IPS DF 4.7 (cell line): ENCODE measurements around the gene CHN2.

Experiments
- DNase-seq: peaks from one replicate; pipeline ENCODE4 v3.0.0-alpha.2; 2013; ENCODE audit warnings: low spot score; ENCODE audit errors: extremely low read depth

The CHN2 gene

GRCh38 chr7:29463504-29464158 lies 269.1 kb downstream of the CHN2 start:
- no peak for DNase-seq

- DNase-seq: no peak
These were observed 270.2 kb downstream of the CHN2 start for GRCh38 chr7:29464753-29465152.

GRCh38 chr7:29467193-29467926 lies 272.8 kb downstream of the CHN2 start:
- no peak for DNase-seq

GRCh38 chr7:29468196-29468595 lies 273.6 kb downstream of the CHN2 start:
- DNase-seq: no peak

- no peak for DNase-seq
These were observed 274.7 kb downstream of the CHN2 start for GRCh38 chr7:29469281-29469680.

GRCh38 chr7:29469976-29470557 lies 275.5 kb downstream of the CHN2 start:
- no peak for DNase-seq

- no peak for DNase-seq
These were observed 277.0 kb downstream of the CHN2 start for GRCh38 chr7:29471444-29472138.

- DNase-seq: no peak
These were observed 282.3 kb downstream of the CHN2 start for GRCh38 chr7:29476916-29477315.

- no peak for DNase-seq
These were observed 283.7 kb downstream of the CHN2 start for GRCh38 chr7:29478226-29478625.

- DNase-seq: no peak
These were observed 284.2 kb downstream of the CHN2 start for GRCh38 chr7:29478687-29479240.

GRCh38 chr7:29479301-29480200 lies 285.0 kb downstream of the CHN2 start:
- DNase-seq: no peak

GRCh38 chr7:29480451-29480850 lies 285.9 kb downstream of the CHN2 start:
- DNase-seq: no peak

- DNase-seq: no peak
These were observed 286.5 kb downstream of the CHN2 start for GRCh38 chr7:29480934-29481651.

GRCh38 chr7:29482056-29482455 lies 287.5 kb downstream of the CHN2 start:
- no peak for DNase-seq

- DNase-seq: no peak
These were observed 288.9 kb downstream of the CHN2 start for GRCh38 chr7:29483219-29484104.

- no peak for DNase-seq
These were observed 289.7 kb downstream of the CHN2 start for GRCh38 chr7:29484280-29484679.

GRCh38 chr7:29485339-29486190 lies 291.0 kb downstream of the CHN2 start:
- DNase-seq: no peak

- DNase-seq: no peak
These were observed 291.7 kb downstream of the CHN2 start for GRCh38 chr7:29486191-29486700.
